ENCODE results near the gene TOMM40.
"Not testable (repeated sequence)": the region's sequence is repeated elsewhere in the genome, so short reads cannot be mapped to it uniquely, and the experiment has no call there.

TOMM40 gene

DNA sequence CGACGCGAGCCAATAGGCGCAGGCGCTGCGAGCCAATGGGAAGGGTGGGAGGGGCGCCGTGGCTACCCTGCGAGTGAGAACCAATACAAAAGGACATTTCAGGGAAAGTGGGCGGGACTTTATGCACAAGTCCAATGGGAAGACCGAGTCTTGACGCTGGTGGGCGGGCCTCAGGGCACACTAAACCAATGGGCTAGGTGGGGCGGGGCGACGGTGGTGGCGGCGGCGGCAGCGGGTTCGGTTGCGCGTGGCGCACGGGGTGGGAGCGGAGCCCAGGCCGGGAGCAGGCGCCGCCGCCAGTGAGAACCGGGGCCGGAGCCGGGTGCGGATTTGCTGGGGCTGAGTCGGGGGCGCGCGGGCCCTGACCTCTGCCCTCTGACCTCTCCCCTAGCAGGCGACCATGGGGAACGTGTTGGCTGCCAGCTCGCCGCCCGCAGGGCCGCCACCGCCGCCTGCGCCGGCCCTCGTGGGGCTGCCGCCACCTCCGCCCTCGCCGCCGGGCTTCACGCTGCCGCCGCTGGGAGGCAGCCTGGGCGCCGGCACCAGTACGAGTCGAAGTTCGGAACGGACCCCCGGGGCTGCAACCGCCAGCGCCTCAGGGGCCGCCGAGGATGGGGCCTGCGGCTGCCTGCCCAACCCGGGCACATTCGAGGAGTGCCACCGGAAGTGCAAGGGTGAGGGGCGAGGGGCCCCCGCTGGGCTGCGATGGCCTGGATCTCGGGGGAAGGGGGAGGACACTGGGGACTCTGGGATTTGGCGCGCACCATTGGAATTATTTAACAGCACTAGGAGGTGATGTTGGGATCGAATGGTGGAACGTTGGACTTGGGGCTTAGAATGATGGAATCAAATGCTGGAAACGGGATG, at the start of gene TOMM40:
Gene TOMM40 (plus strand): TSS at position 239 of the 867 bp plus-strand sequence. CDS start 162 bp downstream, at position 401.
- peak in 2 of 3 experiments; percentile 100 for DNase-seq (ENCODE audit: low read depth in 3 of 3)

DNA sequence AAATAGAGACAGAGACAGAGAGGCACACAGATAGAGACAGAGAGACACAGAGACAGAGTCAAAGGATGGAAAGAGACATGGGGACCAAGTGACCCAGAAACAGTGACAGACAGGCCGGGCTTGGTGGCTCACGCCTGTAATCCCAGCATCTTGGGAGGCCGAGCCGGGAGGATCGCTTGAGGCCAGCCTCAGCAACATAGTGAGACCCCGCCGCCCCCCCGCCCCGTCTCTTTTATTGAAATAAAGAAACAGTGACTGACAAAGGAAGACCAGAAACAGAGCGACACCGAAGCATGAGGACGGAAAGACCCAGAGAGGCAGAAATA, 45.8 kb upstream of the TOMM40 start:
- DNase-seq (ENCODE audit: low read depth in 3 of 3): no peak

DNA sequence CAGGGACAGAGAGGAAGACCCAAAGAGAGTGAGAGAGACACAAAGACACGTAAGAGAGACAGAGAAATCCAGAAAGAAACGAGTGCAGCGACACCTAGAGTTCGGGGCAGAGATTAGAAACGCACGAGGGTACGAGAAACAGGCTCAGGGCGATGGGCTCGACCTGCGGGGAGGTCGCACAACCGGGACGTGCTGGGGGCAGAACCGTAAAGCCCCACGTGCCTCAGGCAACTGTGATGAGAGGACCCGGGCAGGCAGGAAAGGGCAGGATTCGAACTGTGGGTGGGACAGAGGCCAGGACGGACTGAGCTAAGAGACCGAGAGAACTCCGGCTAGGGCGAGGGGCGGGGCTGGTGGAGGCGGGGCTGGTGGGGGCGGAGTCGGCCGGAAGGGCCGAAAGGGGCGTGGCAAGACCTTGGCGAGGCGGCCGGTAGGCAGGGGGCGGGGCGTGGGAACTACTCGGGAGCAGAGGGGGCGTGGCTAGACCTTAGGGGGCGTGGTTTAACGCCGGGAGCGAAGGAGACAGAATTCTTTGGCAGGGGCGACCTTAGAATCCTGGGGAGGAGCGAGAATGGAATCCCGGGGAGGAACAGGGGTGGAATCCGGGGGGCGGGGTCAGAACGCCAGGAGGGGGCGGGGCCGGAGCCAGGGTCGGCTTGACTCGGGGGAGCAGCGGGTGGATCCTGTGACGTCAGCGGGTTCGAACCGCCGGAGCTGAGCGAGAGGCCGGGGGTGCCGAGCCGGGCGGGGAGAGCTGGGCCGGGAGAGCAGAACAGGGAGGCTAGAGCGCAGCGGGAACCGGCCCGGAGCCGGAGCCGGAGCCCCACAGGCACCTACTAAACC, 45.2 kb upstream of the TOMM40 start, which contains the start of gene NECTIN2:
Gene NECTIN2 (plus strand): TSS at position 686 of the 843 bp plus-strand sequence. CDS start 229 bp downstream, outside the sequence.
- peak; percentile 77 to 93 (median 80) for DNase-seq (ENCODE audit: low read depth in 3 of 3)

GRCh38 chr19:44846455-44847143, 44.5 kb upstream of the TOMM40 start:
- DNase-seq (ENCODE audit: low read depth in 3 of 3): no peak

GRCh38 chr19:44847144-44848035, 43.7 kb upstream of the TOMM40 start:
- DNase-seq (ENCODE audit: low read depth in 3 of 3): no peak

DNA sequence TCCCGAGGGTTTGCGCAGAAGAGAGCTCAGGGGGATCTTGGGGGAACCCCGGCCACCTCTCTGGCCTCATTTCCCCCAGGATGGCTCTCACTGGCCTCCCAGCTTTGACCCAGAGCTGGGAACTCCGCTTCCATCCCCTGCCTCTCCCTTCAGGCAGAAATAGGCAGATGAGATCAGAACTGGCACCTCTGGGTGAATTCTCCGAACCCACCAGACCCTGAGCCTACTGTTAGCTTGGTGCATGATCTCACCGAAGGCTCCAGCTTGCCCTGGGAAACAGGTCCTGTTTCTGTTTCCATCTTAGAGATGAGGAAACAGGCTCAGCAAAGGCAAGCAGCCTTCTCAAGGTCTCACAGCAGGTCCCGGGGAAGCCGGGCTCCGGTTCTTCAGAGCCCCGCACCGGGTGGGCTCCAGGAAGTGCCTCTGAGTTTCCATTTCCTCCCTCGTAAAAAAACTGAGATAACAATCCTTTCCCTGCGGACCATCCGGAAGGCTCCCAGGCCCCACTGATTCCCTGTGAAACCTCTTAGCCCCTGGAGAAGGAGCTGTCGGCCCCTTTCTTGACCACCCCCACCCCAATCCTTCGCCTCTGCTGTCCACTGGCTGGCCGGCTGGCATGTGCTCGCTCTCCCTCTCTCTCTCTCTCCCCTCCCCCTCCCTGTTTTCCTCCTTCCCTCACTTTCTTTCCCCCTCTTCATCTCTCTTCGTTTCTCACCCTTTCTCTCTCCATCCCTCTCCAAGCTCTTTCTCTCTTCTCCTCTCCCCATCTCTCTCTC, 42.8 kb upstream of the TOMM40 start:
- DNase-seq (ENCODE audit: low read depth in 3 of 3): no peak

- no peak for DNase-seq (ENCODE audit: low read depth in 3 of 3)
These were observed 42.1 kb upstream of the TOMM40 start for GRCh38 chr19:44848812-44849447.

DNA sequence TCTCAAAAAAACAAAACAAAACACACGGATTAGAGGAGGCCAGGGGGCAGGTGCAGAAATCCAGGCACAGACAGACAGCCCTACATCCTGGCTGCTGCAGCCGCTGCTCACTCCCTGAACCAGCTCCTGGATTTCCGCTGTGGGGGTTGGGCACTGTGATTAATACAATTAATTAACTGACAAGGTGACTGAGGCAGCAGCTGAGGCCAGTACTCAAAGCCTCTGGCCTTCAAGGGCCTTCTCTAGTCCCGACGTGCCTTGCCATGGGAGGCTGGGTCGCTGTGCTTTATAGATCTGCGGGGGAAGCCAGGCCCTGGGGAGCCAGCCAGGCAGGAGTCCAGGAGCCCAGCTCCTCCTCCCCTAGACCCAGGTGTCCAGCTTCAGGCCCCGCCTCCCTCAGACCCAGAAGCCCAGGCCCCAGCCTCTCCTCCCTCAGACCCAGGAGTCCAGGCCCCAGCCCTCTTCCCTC, 40.4 kb upstream of the TOMM40 start:
- no peak for DNase-seq (ENCODE audit: low read depth in 3 of 3)

DNA sequence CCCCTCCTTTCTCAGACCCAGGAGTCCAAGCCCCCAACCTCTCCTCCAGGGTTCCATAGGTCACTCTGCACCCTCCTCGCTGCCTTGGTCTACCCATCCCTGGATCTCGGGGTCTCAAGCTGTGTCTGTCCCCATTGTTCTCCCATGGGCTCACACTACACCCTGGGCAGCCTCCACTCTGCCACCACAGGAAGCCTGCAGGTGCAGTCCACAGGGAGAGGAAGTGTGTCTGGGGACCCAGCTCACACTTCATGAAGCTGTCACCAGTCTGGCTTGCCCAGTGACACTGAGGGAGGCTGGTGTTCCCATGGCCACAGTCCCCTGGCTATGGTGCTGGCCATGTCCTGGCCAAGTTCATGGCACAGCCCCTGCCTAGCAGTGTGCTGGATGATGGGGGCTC, 39.6 kb upstream of the TOMM40 start:
- no peak for DNase-seq (ENCODE audit: low read depth in 3 of 3)

- DNase-seq (ENCODE audit: low read depth in 3 of 3): no peak
These were observed 35.4 kb upstream of the TOMM40 start for GRCh38 chr19:44855606-44856005.

GRCh38 chr19:44856421-44857083, 34.5 kb upstream of the TOMM40 start:
- no peak for DNase-seq (ENCODE audit: low read depth in 3 of 3)

GRCh38 chr19:44857837-44858236, 33.2 kb upstream of the TOMM40 start:
- no peak for DNase-seq (ENCODE audit: low read depth in 3 of 3)

- DNase-seq (ENCODE audit: low read depth in 3 of 3): not testable (repeated sequence)
These were observed 29.5 kb upstream of the TOMM40 start for GRCh38 chr19:44861576-44861975.

DNA sequence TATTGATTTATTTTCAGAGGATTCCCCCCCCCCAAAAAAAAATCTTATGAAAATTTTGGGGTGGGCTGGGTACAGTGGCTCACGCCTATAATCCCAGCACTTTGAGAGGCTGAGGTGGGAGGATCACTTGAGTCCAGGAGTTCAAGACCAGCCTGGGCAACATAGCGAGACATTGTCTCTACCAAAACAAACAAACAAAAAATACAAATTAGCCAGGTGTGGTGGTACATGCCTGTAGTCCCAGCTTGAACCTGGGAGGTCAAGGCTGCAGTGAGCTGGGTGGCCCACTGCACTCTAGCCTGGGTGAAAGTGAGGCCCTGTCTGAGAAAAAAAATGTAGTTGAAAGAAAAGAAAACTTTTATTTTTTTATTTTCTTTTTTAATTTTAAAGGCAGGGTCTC, 27.1 kb upstream of the TOMM40 start:
- no peak for DNase-seq (ENCODE audit: low read depth in 3 of 3)

DNA sequence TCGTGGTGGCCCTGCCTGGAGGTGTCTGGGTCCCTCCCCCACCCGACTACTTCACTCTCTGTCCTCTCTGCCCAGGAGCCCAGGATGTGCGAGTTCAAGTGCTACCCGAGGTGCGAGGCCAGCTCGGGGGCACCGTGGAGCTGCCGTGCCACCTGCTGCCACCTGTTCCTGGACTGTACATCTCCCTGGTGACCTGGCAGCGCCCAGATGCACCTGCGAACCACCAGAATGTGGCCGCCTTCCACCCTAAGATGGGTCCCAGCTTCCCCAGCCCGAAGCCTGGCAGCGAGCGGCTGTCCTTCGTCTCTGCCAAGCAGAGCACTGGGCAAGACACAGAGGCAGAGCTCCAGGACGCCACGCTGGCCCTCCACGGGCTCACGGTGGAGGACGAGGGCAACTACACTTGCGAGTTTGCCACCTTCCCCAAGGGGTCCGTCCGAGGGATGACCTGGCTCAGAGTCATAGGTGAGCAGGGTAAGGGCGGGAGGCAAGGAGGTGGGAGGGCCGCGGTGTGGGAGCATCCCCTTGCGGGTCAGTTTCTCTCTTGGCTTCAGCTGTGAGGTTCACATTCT, 25.8 kb upstream of the TOMM40 start:
- DNase-seq (ENCODE audit: low read depth in 3 of 3): no peak

DNA sequence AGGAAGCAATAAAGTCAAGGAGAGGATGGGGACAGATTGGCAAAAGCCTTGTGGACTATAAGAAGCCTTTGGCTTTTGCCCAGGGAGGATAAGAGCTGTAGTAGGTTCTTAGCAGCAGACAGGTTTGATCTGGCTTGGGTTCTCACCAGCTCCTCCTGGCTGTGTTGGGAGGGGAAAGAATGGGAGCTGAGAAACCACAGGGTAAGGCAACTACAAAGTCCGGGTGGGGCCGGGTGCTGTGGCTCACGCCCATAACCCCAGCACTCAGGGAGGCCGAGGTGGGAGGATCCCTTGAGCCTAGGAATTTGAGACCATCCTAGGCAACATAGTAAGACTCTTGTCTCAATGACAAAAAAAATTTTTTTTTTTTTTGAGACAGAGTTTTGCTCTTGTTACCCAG, 24.4 kb upstream of the TOMM40 start:
- no peak for DNase-seq (ENCODE audit: low read depth in 3 of 3)

GRCh38 chr19:44867578-44867977, 23.5 kb upstream of the TOMM40 start:
- no peak for DNase-seq (ENCODE audit: low read depth in 3 of 3)

- no peak for DNase-seq (ENCODE audit: low read depth in 3 of 3)
These were observed 21.2 kb upstream of the TOMM40 start for GRCh38 chr19:44869733-44870470.

Measured in stimulated activated CD4-positive, alpha-beta T cell treated with anti-CD3 and anti-CD28 coated beads, TNF-alpha, amount 100 ng/mL, for 24 hours (primary cell).